ENCODE measurements around the gene GRID1.

GRCh38 chr10:86176850-86177536 is 189.6 kb downstream of the GRID1 start:
- no peak for TF ChIP-seq CTCF (IDR thresholded peaks at IDR 0.05)
- TF ChIP-seq POLR2A (IDR thresholded peaks at IDR 0.05) = no peak

Data from esophagus squamous epithelium (tissue), 4 donors.